ENCODE measurements around the gene ATMIN. TPM values are rescaled to one million over a fixed set of nuclear protein-coding genes. Genes with fewer than 3 reads are reported as not detected.
A peak's percentile ranks its signal among the peaks of the same experiment; 100 is the strongest.

Gene ATMIN
- total RNA-seq, 1 experiment from 2014 or later, result 66.6 TPM

DNA sequence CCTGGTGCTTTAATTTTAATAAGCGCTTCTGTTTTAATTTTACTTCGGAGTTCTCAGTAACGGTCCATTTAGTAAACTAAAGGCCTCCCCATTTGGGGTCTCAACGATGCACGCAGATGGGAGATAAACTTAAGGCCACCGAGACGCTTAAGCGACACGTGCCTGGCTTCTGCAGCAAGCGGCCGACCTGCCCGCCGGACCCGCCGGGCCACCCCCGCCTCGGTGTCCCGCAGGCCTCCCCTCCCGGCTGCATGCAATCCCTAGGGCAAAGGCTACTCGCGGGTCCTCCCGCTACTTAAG is 60.0 kb downstream of the ATMIN start:
- Histone ChIP-seq H3K56ac (ENCODE audit: insufficient read length, low read depth, low read length) (no peak overlapping the region), H3K14ac (ENCODE audit: insufficient read depth, low read length) (peak overlapping the region; percentile 49), H2AK5ac (ENCODE audit: insufficient read length, low read length) (no peak overlapping the region), H3K27me3 (ENCODE audit: insufficient read depth, low read length) (no peaks in the 10 kb centered on the region), H3K4me2 (ENCODE audit: insufficient read depth, insufficient read length, low read length) (peak overlapping the region; percentile 65), H3K4ac (ENCODE audit: low read depth, low read length) (no peak overlapping the region), H3K79me2 (ENCODE audit: insufficient read depth, low read length) (peaks cover 7% of the 10 kb centered on the region; the same call in 1 of the 2 replicates), H3K9ac (ENCODE audit: extremely low read depth, insufficient read length, low read length) (peak overlapping the region; percentile 69), H3K9me3 (ENCODE audit: control insufficient read depth, low read depth, low read length) (no peaks in the 10 kb centered on the region), H4K20me1 (ENCODE audit: control insufficient read depth, insufficient read depth, insufficient read length) (no peaks in the 10 kb centered on the region), H2BK5ac (ENCODE audit: insufficient read length, low read length) (no peak overlapping the region), H2BK12ac (ENCODE audit: insufficient read length, low read depth, low read length) (no peak overlapping the region), H3K79me1 (ENCODE audit: insufficient read depth, low read depth, low read length, poor library complexity, severe bottlenecking) (no peaks in the 10 kb centered on the region), H3K23me2 (ENCODE audit: insufficient read length, low read depth, low read length, poor library complexity, severe bottlenecking) (no peaks in the 10 kb centered on the region), H4K5ac (ENCODE audit: insufficient read length, low read depth, low read length) (no peak overlapping the region), H3T11ph (ENCODE audit: low read length) (no peak overlapping the region), H3K4me1 (ENCODE audit: insufficient read depth, low read length) (no peaks in the 10 kb centered on the region), H3K27ac (ENCODE audit: insufficient read length, low read depth, low read length) (no peak overlapping the region), H2BK15ac (ENCODE audit: low read depth, low read length) (no peak overlapping the region), H2BK120ac (ENCODE audit: low read depth, low read length, poor library complexity, severe bottlenecking) (no peak overlapping the region), H2AFZ (ENCODE audit: low read length) (no peak overlapping the region), H3K18ac (ENCODE audit: insufficient read length, low read depth, low read length) (peak overlapping the region; percentile 51), H4K91ac (ENCODE audit: insufficient read length, low read depth, low read length) (no peak overlapping the region), H4K8ac (replicated peaks; ENCODE audit: insufficient read length, low read depth, low read length) (no peak overlapping the region), H3K23ac (ENCODE audit: insufficient read length, low read depth, low read length) (no peak overlapping the region), H2BK20ac (ENCODE audit: low read depth, low read length, poor library complexity, severe bottlenecking) (no peak overlapping the region)
- TF ChIP-seq, protein P1, sequence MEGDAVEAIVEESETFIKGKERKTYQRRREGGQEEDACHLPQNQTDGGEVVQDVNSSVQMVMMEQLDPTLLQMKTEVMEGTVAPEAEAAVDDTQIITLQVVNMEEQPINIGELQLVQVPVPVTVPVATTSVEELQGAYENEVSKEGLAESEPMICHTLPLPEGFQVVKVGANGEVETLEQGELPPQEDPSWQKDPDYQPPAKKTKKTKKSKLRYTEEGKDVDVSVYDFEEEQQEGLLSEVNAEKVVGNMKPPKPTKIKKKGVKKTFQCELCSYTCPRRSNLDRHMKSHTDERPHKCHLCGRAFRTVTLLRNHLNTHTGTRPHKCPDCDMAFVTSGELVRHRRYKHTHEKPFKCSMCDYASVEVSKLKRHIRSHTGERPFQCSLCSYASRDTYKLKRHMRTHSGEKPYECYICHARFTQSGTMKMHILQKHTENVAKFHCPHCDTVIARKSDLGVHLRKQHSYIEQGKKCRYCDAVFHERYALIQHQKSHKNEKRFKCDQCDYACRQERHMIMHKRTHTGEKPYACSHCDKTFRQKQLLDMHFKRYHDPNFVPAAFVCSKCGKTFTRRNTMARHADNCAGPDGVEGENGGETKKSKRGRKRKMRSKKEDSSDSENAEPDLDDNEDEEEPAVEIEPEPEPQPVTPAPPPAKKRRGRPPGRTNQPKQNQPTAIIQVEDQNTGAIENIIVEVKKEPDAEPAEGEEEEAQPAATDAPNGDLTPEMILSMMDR (conservative IDR thresholded peaks at IDR 0.05), result no peak
- H3K36me3 Mint-ChIP-seq (ENCODE audit: insufficient read depth in 1 of 3, low read depth in 3 of 3), result peaks cover 2 to 19% (median 10%) of the 10 kb centered on the region in 3 experiments; a peak in 6 of 7 replicates
- H3K27ac Mint-ChIP-seq, result no peak overlapping the region
- peak overlapping the region; percentile 79 to 89 for H3K4me3 Mint-ChIP-seq
- peaks cover 4 to 14% of the 10 kb centered on the region in 2 experiments for H3K4me1 Mint-ChIP-seq
- DNase-seq, result no peak
- no CpG with 5 or more reads among the region's 22 CpGs for WGBS (ENCODE audit: extremely low coverage, insufficient read length, low lambda C conversion rate)
- no peaks in the 10 kb centered on the region; the same call in 1 of the 2 replicates for H3K27me3 Mint-ChIP-seq (ENCODE audit: low read depth)
- H3K9me3 Mint-ChIP-seq, result no peaks in the 10 kb centered on the region

Measured in H9 (cell line).